GM13977 (cell line): Measurements from ENCODE around the gene SLC7A10.

ENCODE experiments used
- DNase-seq: peaks from one replicate; pipeline ENCODE4 v3.0.0; 2012; ENCODE audit warnings: low spot score
- in situ Hi-C: fragments of 300-500 bp; cut with MboI; formaldehyde crosslinking; loops from one replicate; pipeline ENCODE4 v1.12.0; 2022; ENCODE audit warnings: low sequenced_read_pairs, low pct_unique_long_range_greater_than_20kb, mixed read lengths, inconsistent platforms; ENCODE audit not compliant: unreplicated experiment
- TF ChIP-seq, protein P1 (sequence below): IDR thresholded peaks from 2 replicates; pipeline ENCODE4 v1.5.1; 2012; ENCODE audit warnings: mild to moderate bottlenecking, control low read depth; ENCODE audit not compliant: insufficient read depth; ENCODE audit errors: extremely low read depth, missing control alignments

SLC7A10 gene

DNA sequence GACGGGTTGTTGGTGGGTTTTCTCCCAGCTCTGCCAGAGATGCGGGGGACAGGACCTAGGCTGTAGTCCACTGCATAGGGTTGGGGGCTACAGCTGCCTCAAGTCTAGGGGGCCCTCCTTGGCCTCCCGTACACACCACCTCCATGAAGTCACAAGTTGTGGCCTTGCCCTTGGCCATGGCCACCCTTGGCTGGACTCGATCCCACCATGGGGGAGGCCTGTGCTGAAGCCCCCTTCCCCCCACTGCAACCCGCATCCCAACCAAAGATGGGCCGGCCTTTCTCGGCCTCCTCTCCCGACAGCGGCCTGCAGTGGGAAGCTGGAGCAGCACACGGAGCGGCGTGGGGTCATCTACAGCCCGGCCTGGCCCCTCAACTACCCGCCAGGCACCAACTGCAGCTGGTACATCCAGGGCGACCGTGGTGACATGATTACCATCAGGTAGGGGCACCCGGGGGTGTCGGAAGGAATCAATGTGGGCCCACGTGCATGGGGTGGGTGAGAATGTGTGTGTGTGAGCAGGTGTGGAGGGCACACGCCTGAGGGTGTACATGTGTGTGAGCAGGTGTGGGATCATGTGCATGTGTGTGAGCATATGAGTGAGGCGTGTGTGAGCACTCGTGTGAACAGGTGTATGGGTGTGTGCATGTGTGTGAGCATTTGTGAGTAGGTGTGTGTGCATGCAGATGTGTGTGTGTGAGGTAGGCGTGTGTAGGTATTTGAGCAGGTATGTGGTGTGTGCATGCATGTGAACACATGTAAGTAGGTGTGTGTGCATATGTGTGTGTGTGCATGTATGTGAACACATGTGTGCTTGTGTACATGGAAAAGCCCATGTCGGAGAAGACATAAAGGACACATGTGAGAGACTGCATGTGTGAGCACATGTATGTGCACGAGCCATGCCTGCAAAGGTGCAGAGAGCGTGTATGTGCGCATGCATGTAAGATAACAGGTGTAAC is 22.8 kb downstream of the SLC7A10 start:
- in situ Hi-C loops, result no loop called here
- DNase-seq, result no peak

DNA sequence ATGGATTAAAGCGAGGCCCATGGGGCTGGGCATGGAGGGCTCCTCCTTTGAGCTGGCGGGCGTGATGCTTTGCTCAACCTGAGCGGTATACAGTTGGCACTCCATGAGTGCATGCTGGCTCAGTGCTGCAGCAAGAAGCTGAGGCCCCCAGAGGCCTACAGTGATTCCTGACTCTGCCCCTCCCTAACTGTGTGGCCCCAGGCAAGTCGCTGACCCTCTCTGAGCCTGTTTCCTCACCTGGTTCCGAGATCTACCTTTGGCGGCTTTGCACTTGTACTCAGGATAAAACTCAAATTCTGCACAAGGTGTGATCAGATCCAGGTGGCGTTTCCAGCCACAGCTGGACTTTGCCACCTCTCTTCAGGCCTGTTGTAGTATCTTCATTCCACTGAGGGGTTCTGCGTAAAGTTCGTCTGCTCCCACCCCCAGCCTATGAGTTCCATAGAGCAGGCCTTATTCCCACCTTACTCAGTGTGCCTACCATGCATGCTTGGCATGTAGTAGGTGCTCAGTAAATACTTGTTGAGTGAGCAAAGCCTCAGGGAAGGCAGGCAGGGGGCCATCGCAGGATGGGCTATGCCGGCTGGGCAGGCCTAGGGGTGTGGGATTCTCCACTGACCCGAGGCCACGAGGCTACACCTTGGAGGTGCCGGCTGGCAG is 23.6 kb downstream of the SLC7A10 start:
- in situ Hi-C loops, result no loop called here
- no peak for DNase-seq
- TF ChIP-seq, protein P1, sequence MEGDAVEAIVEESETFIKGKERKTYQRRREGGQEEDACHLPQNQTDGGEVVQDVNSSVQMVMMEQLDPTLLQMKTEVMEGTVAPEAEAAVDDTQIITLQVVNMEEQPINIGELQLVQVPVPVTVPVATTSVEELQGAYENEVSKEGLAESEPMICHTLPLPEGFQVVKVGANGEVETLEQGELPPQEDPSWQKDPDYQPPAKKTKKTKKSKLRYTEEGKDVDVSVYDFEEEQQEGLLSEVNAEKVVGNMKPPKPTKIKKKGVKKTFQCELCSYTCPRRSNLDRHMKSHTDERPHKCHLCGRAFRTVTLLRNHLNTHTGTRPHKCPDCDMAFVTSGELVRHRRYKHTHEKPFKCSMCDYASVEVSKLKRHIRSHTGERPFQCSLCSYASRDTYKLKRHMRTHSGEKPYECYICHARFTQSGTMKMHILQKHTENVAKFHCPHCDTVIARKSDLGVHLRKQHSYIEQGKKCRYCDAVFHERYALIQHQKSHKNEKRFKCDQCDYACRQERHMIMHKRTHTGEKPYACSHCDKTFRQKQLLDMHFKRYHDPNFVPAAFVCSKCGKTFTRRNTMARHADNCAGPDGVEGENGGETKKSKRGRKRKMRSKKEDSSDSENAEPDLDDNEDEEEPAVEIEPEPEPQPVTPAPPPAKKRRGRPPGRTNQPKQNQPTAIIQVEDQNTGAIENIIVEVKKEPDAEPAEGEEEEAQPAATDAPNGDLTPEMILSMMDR, result no peak

More for the DNA sequence above, 22.8 kb downstream of the SLC7A10 start:
- TF ChIP-seq, protein P1, result no peak

DNA sequence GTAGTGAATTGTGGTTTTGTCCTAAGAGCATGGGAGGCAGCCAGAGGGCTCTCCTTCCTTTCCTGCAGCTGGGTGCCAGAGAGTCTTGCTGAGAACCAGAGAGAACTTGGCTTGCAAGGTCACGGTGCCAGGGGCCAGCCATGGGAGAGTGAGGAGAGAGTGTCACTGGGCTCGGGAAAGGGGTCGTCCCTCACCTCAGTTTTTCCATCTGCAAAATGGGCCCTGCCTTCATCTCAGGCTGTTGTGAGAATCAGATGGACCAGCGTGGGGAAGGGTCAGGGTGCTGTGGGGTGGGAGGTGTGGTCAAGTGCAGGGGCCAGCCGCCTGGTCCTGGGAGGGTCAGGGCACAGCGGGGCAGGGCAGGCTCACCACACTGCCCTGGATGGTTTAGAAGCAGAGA is 24.2 kb downstream of the SLC7A10 start:
- no peak for DNase-seq
- in situ Hi-C loops, result no loop called here
- TF ChIP-seq, protein P1, result no peak

DNA sequence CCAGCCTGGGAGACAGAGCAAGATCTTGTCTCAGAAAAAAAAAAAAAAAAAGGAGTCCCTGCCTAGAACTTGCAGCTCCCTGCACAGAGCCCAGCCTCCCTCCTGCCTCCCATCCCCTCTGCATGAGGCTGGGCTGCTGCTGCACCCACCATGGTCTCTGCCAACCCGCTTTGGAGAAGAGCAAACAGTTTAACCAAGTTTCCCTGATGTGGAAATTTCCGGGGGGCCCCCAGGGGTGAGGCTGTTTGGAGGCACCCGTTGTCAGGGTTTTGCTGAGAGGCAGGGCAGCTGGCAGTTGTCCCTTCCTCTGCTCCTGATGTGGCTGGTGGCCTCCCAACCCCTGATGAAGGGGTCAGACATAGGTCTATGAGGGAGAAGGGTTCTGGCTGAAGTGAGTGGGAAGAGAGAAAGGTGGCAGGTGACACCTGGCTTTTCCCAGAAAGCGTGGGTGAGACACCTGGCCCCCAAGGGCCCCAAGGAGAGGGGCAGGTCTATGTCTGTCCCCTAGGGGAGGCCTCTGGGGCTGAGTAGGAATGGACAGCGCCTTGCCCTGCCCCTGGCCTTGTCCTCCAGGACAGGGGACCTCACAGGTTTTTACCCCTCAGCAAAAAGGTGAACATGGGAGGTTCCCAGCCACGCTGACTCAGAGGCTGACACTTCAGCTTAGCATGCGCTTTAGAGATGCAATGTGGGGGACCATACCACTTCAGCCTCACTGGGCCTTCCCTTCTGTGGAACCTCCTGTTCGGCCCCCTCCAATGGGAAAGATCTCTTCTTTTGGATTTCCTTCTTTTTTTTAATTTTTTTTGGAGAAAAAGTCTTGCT is 26.0 kb downstream of the SLC7A10 start:
- in situ Hi-C loops, result no loop called here
- DNase-seq, result no peak
- TF ChIP-seq, protein P1, result no peak

DNA sequence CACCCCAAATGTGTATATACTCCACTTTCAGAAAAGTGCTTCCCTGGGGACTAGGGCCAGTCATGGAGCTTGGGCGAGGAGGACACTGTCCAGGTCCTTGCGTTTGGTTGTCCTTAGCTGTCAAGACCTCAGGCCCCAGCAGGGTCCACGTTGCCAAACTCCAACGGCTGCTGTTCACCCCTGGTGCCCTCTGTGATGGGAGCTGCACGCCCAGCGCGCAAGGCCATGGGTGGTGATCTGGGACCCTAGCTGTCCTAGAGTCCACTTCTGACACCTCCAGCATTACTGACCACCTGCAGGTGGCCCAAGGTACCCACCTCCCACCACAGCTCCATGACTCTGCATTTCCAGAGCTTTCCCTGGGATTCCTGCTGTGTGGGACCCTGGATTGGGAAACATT is 27.5 kb downstream of the SLC7A10 start:
- in situ Hi-C loops, result no loop called here
- TF ChIP-seq, protein P1, result no peak
- no peak for DNase-seq

DNA sequence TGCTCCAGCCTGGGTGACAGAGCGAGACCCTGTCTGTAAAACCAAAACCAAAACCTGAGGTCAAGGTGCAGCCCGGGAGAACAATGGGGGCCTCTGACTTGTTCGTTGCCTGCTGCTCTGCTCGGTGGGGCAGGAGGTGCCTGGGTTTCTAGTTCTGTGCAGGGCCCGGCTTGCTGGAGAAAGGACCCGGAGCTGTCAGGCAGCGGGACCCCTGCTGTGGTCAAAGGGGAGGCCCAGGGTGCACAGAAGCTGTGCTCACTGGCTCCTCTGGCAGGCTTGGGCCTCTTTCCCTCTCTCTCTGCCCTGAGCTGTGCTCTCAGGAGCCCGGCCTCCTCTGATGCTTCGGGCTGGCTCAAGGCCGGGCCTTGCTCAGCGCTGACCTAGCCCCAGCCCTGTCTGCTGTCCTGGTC is 28.1 kb downstream of the SLC7A10 start:
- no peak for DNase-seq
- in situ Hi-C loops, result no loop called here
- TF ChIP-seq, protein P1, result no peak
